ENCODE results near the gene ANKRD23.
"Not testable (repeated sequence)": the region's sequence is repeated elsewhere in the genome, so short reads cannot be mapped to it uniquely, and the experiment has no call there.

The ANKRD23 gene

GRCh38 chr2:96796497-96796896, 47.3 kb downstream of the ANKRD23 start:
- not testable (repeated sequence) for DNase-seq (ENCODE audit: low read depth)

- DNase-seq (ENCODE audit: low read depth), result no peak
Measured at GRCh38 chr2:96795076-96795475, 48.7 kb downstream of the ANKRD23 start.

DNA sequence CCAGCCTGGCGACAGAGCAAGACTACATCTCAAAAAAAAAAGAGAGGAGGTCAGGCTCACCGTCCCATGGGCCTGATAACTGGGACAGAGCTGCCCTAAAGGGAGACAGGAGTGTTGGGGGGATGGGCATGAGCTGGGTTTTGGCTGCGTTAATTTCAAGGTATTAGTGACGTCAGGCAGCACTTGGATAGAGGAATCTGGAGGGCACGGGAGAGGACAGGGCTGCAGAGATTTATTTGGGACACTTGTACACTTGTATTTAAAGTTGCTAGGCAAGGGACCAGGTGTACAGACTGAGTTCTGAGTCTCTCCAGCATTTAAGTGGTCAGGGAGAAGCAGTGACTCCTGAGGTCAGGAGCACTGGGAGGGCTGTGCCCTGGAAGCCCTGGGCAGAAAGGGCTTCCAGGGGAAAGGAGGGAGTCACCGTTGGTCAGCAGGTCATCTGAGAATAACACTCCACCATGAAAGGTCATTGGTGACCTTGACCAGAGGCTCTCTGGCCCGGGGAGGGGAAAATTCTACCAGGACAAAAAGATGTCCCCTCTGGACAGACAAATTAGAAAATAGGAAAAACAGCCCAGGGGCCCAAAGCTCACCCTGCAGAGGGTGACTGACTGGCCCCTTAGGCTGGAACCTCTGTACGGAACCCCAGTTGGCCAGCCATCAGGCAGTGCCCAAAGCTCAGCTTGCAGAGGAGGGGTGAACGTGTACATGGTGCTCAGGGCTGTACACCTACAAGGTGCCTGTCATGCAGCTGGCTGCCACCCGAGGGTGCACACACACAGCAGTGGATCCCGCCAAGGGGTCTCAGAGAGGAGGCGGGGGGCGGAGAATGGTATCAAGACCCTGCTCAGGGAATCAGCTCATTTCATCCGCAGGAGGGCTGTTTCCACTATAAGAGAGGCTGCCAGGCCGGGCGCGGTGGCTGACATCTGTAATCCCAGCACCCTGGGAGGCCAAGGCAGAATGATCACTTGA, 50.8 kb downstream of the ANKRD23 start:
- DNase-seq (ENCODE audit: low read depth), result no peak

GRCh38 chr2:96789245-96789617, 54.6 kb downstream of the ANKRD23 start:
- no peak for DNase-seq (ENCODE audit: low read depth)

GRCh38 chr2:96788442-96789244, 55.2 kb downstream of the ANKRD23 start:
- DNase-seq (ENCODE audit: low read depth), result no peak

All from stimulated activated CD4-positive, alpha-beta T cell treated with anti-CD3 and anti-CD28 coated beads, Interleukin-2, amount 100 ng/mL, for 4 hours (primary cell).